SH-SY5Y (cell line): Measurements from ENCODE around the gene ABCC4.

ENCODE experiments used
- GATA2 ChIP-seq: IDR thresholded peaks from 2 replicates; pipeline ENCODE4 v1.6.1; 2011; ENCODE audit warnings: mild to moderate bottlenecking, low read depth, low read length
- GATA3 ChIP-seq: IDR thresholded peaks from 2 replicates; pipeline ENCODE4 v1.6.1; 2011; ENCODE audit warnings: low read depth, mild to moderate bottlenecking, low read length, moderate library complexity

Gene ABCC4

GRCh38 chr13:95315752-95316151 is 14.5 kb upstream of the ABCC4 start:
- no peak for TF ChIP-seq GATA3
- no peak for TF ChIP-seq GATA2

DNA sequence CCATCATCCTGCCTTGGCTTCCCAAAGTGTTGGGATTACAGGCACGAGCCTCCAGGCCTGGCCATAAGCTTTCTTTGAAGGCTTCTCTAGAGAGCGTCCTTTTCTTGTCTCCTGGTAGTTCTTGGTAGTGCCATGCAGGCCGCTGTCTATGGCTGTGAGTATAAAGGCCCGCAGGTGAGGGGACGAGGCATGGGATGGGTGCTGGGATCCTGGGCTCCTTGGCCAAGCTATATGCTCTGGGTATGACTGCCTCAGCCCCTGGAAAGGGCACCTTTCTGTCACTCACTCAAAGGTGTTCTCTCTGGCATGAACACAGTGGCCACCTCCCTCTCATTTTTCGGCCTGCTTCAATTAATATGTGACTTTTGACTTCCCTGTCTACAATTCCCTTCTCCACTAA is 6.3 kb upstream of the ABCC4 start:
- no peak for TF ChIP-seq GATA3
- TF ChIP-seq GATA2 = no peak

- no peak for TF ChIP-seq GATA3
- TF ChIP-seq GATA2 = no peak
These were observed 3.2 kb upstream of the ABCC4 start for GRCh38 chr13:95304453-95304852.

DNA sequence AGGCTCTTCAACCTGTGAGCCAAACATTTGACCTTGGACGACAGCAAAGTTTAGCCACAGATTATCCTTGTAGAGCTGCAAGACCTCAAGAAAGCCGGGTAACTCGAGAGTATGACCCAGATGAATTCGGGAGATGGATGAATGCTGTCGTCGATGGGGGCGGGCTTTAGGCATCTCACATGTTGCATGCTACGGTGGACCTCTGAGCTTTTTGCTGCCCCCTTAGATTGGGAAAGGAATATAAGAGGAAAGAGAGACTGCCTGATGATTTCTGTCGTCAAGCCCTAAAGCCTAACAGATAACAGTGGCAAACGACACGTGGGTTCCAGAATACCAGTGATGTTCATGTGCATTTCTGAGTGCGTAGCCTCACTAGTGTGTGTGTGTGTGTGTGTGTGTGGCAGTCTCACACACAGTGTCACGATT is 730 bp upstream of the ABCC4 start:
- TF ChIP-seq GATA3 (no peak), GATA2 (0 out of 2 replicates have a peak, but pooled peaks have one; percentile 13)

DNA sequence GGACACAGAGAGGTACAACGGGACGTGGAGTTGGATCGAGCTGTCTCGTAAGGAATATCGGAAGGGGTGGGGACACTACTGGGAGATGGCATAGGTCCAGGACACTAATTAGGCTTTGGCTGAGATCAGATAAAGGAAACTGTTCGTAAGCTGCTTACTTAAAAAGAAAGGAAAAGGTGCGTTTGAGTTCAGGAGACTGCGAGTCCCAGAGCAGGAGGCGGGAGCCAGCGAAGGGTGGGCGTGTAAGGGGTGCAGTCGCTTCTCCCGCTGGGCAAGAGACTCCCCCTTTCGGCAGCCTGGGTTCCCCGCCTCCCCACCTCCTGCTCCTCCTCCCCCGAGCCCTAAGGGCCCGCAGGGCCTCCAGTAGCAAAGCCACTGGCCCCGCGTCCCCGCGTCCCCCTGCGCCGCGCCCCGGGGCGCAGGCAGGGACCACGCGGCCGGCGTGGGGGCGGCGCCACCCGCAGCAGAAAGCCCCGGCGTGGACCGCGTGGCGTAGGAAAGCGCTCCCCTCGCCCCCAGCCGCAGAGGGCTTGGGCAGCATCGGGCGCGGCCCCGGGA is 547 bp downstream of the ABCC4 start:
- TF ChIP-seq GATA2 (no peak), GATA3 (no peak)

DNA sequence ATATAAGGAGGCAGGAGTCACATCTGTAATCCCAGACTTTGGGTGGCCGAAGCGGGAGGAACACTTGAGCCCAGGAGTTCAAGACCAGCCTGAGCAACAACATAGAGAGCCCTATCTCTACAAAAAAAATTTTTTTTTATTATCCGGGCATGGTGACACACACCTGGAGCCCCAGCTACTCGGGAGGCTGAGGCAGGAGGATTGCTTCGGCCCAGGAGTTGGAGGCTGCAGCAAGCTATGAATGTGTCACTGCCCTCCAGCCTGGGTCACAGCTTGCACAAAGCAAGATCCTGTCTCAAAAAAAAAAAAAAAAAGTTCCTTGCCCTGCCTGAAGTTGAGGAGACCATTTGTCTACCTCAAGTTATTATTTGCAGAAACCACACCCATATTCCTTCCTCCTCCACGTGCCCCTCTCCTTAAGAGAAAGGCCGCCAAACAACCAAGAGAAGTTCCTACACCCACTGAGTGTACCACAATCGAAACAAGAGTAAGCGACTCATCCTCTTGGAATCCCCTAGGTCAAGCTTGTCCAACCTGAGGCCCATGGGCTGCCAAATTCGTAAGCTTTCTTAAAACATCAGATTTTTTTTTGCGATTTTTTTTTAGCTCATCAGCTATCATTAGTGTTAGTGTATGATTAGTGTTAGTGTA is 2.2 kb downstream of the ABCC4 start:
- TF ChIP-seq GATA3 = no peak
- TF ChIP-seq GATA2 = no peak

- TF ChIP-seq GATA3 (no peak), GATA2 (no peak)
These were observed 2.9 kb downstream of the ABCC4 start for GRCh38 chr13:95298169-95298965.

GRCh38 chr13:95296326-95296925 is 4.8 kb downstream of the ABCC4 start:
- TF ChIP-seq GATA2 = no peak
- TF ChIP-seq GATA3 = no peak

DNA sequence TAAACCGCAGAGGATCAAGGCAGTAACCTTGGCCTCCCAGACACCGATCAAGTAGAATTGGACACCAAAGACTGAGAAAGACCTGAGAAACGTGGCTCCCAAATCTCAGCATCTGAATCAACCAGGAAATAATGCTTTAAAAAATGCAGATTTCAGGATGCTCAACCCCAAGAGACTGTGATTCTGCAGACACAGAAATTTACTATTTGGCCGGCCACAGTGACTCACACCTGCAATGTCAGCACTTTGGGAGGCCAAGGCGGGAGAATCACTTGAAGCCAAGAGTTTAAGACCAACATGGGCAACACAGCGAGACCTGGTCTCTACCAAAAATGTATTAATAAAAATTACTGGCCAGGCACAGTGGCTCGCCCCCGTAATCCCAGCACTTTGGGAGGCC is 6.2 kb downstream of the ABCC4 start:
- TF ChIP-seq GATA2 = no peak
- TF ChIP-seq GATA3 = no peak

GRCh38 chr13:95292622-95293021 is 8.6 kb downstream of the ABCC4 start:
- TF ChIP-seq GATA3 = no peak
- no peak for TF ChIP-seq GATA2

- TF ChIP-seq GATA2 (no peak), GATA3 (no peak)
These were observed 12.2 kb downstream of the ABCC4 start for GRCh38 chr13:95289020-95289444.

- TF ChIP-seq GATA3 (no peak), GATA2 (no peak)
These were observed 16.8 kb downstream of the ABCC4 start for GRCh38 chr13:95284436-95284835.

- TF ChIP-seq GATA3 = no peak
These were observed 22.2 kb downstream of the ABCC4 start for GRCh38 chr13:95279016-95279415.

DNA sequence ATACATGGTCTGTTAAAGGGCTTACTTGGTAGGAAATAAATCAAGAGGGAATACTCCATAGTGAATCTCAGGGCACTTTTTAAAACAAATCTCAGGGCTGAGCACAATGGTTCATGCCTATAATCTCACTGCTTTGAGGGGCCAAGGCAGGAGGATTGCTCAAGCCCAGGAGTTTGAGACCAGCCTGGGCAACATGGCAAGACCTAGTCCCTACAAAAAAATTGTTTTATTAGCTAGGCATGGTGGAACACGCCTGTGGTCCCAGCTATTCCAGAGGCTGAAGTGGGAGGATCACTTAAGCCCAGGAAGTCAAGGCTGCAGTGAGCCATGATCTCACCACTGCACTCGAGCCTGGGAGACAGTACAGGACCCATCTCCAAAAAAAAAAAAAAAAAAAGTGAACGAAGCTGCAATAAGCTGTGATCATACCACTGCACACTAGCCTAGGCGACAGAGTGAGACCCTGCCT is 25.2 kb downstream of the ABCC4 start:
- no peak for TF ChIP-seq GATA3
- no peak for TF ChIP-seq GATA2

- TF ChIP-seq GATA3 = no peak
- TF ChIP-seq GATA2 = no peak
These were observed 25.8 kb downstream of the ABCC4 start for GRCh38 chr13:95275322-95276036.
